Germinal center (tissue), 1 donor: Measurements from ENCODE around the gene ITGA7.

Experiments
- DNase-seq: peaks from one replicate; pipeline ENCODE4 v3.0.0; 2012; ENCODE audit warnings: mixed read lengths, low spot score

The ITGA7 gene

DNA sequence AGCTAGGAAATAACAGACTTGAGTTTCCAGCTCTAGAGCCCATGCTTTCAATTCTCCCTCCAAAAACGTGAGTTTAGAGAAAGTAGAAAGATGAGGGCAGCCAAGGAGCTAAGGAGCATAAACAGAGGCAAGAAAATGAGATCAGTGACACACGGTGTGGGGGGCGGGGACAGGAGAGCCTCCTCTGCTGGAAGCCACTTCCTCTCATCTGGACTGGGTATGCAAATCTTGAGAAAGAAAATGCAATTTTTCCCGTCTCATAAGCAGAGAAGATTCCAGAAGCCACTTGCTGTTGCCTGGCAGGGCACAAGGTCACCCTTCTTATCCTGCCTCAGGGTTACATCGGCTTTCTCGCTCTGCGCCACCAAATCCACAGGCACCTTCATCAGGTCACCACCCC lies 65.0 kb downstream of the ITGA7 start:
- peak; percentile 63 for DNase-seq

DNA sequence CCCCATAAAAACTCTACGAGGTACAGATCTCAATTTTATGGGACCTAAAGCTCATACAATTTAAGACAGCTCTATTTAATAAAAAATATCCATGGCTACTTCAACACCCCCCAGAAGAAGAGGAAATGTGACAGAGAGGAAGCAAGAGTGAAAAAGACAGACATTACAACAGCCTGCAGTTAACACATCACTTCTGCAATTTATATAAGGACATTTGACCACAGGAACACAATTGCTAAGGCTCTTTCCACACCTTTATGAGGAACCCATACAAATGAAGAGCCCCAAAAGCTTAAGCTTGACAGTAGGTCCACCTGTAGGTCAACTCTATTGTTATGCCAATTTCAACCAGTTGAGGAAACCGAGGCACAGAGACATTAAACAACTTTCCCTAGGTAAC lies 65.4 kb downstream of the ITGA7 start:
- DNase-seq, result no peak

DNA sequence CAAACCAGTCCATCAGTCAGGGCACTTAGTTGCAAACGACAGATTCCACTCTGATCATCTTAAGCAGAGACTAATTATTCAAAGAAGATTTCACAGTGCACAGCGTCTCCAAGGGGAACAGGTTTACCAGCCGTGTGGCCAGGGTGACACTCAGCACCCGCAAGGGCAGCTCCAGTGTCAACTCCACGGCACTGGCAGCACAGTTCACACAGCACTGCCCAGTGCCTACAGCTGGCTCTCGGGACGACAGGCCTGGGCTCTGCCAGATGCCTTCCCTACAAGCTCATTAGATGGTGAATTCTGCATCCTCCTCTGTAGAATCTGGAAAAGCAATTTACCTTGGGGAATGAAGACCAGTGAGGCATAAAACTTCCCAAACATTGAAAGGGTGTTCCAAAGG lies 66.1 kb downstream of the ITGA7 start:
- DNase-seq, result no peak

DNA sequence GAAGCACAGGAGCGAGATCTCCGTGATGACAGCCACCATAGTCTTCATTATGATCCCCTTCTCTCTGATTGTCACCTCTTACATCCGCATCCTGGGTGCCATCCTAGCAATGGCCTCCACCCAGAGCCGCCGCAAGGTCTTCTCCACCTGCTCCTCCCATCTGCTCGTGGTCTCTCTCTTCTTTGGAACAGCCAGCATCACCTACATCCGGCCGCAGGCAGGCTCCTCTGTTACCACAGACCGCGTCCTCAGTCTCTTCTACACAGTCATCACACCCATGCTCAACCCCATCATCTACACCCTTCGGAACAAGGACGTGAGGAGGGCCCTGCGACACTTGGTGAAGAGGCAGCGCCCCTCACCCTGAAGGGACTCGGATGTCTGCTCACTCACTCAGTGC lies 70.2 kb downstream of the ITGA7 start:
- no peak for DNase-seq

DNA sequence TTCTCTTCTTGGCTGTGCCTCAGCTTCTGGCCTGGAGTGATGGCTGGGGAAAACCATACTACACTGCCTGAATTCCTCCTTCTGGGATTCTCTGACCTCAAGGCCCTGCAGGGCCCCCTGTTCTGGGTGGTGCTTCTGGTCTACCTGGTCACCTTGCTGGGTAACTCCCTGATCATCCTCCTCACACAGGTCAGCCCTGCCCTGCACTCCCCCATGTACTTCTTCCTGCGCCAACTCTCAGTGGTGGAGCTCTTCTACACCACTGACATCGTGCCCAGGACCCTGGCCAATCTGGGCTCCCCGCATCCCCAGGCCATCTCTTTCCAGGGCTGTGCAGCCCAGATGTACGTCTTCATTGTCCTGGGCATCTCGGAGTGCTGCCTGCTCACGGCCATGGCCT lies 70.9 kb downstream of the ITGA7 start, which contains the start of gene OR10P1:
OR10P1 (plus strand) TSS at position 40 of the 400 bp plus-strand sequence; CDS start at position 40, 0 bp downstream.
- no peak for DNase-seq

DNA sequence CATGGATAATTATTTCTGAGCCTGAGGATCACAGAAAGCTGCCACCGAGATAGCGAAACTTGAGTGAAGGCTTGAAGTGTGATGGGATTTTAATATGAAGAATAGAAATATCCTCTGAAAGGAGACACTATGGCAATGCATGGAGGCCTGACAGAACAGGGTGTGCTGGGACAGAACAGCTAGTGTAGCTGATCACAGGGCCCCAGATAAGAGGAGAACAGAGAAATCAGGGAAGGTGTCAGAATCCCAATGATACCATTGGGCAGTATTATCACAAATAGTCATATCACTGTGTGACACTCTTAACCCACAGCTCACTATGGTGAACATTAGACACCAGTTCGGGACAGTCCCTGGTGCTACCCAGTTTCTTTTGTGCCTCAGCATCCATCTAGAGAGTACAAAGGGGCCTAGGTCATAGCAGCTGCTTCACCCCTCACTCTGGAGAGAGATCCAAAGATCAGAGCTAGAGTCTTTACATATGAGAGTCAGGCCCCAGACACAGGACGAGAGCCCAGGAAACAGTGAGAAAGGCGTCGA lies 71.5 kb downstream of the ITGA7 start:
- DNase-seq, result no peak
